NCI-H1436 treated with DMSO at 0.1 percent for 48 hours (cell line): ENCODE measurements around the gene NOLC1.

Experiments
- DNase-seq: peaks from one replicate; lab custom pipeline; 2025; lab: John Stamatoyannopoulos, UW

Gene NOLC1

DNA sequence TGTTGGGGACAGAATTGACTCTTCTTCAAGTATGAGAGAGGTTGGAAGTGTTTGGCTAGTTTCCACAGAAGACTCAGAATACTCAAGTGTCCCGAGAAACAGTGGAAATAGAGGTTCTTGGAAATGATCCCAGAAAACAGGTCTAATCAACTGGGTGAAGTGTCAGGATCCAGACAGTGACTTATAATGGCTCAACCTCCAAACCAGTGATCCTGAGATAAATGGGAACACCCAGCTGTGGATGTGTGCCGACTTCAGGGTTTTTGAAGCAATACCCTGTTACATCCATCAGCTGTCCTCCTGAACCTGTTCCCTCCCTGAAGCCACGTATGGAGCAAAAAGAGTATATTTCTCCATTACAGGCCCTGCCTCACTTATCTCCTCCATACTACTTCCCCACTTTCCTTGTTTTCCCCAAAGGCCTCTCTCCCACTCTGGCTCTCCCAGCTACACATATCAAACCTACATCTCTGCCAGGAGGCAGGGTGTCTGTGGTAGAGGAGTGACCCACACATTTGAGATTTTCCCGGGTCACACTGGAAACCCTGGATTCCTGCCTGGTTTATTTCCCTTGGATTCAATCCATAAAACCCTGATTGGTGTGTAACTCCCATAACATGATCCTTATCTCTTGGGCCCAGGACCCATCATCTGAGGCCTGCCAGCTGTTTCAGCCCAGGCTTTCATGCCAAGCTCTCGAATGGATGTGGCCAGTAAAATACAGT lies 56.3 kb downstream of the NOLC1 start:
- no peak for DNase-seq

DNA sequence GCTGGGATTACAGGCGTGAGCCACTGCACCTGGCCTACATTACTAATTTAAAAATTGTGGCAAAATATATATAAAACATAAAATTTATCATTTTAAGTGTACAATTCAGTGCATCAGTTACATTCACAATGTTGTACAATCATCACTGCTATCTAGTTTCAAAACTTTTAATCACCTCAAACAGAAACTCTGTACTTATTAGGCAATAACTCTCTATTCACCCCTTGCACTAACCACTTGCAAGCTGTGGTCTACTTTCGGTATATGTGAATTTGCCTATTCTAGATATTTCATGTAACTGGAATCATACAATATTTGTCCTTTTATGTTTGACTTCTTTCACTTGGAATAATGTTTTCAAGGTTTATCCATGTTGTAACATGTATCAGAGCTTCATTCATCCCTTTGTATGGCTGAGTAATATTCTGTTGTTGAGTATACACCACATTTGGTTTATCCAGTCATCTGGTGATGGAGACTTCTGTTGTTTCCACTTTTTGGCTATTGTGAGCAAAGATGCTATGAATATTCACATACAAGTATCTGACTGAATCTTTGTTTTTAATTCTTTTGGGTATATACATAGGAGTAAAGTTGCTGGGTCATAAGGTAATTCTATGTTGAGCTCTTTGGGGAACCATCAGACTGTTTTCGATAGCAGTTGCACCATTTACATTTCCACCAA lies 59.6 kb downstream of the NOLC1 start:
- no peak for DNase-seq
